ENCODE results near the gene NDUFAF5.

- TF ChIP-seq YY1 (IDR thresholded peaks at IDR 0.05; ENCODE audit: insufficient read depth, insufficient read length) (no peak), ZNF274 (IDR thresholded peaks at IDR 0.05; ENCODE audit: low read depth, low read length) (no peak), SUZ12 (IDR thresholded peaks at IDR 0.05; ENCODE audit: extremely low read depth, insufficient read depth, insufficient read length) (no peak)
Observed at GRCh38 chr20:13841206-13841605, 56.4 kb downstream of the NDUFAF5 start.
